ENCODE data around the gene SYT15.
"Not testable (repeated sequence)": the region's sequence is repeated elsewhere in the genome, so short reads cannot be mapped to it uniquely, and the experiment has no call there.

The SYT15 gene

DNA sequence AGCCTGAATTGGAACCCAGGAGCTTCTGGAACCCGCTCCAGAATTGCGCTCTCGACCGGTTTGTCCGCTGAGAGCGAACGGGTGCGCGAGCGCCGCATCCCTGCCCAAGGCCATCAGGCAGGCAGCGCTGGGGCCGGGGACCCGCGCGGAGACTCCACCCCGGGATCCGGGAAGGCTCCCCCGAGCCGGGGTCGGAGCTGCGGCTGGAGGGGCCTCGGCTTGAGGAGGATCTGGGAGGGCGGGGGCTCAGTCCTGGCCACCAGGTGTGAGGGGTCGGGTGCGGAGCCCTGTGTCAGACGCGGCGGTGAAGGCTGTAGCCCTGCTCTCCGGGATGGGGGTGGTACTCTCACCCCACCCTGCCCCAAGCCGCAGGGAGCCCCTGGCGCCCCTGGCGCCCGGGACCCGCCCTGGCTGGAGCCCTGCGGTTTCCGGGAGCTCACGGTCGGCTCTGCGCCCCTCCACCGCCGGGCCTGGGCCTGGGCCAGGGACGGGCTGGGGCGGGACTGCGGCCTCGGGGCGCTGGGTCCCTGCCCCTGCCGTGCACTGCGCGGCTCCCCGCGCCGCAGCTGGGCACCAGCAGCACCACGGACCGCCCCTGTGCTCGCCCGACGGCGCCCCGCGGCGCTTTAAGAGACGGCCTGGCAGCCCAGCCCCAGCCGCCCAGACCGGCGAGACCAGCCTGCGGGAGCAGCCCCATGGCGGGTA, at the start of gene SYT15:
TSS of gene SYT15 (plus strand) at position 655 of the 705 bp plus-strand sequence. CDS start at position 696, 41 bp downstream.
- not testable (repeated sequence) for DNase-seq

DNA sequence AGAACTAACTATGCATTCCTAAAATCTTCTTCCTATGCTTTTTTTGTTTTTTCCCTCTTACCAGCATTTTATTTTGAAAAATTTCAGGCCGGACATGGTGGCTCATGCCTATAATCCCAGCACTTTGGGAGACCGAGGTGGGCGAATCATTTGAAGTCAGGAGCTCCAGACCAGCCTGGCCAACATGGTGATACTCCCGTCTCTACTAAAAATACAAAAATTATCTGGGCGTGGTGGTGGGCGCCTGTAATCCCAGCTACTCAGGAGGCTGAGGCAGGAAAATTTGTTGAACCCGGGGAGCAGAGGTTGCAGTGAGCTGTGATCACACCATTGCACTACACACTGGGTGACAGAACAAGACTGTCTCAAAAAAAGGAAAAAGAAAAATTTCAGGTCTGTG, 49.2 kb upstream of the SYT15 start:
- not testable (repeated sequence) for DNase-seq

DNA sequence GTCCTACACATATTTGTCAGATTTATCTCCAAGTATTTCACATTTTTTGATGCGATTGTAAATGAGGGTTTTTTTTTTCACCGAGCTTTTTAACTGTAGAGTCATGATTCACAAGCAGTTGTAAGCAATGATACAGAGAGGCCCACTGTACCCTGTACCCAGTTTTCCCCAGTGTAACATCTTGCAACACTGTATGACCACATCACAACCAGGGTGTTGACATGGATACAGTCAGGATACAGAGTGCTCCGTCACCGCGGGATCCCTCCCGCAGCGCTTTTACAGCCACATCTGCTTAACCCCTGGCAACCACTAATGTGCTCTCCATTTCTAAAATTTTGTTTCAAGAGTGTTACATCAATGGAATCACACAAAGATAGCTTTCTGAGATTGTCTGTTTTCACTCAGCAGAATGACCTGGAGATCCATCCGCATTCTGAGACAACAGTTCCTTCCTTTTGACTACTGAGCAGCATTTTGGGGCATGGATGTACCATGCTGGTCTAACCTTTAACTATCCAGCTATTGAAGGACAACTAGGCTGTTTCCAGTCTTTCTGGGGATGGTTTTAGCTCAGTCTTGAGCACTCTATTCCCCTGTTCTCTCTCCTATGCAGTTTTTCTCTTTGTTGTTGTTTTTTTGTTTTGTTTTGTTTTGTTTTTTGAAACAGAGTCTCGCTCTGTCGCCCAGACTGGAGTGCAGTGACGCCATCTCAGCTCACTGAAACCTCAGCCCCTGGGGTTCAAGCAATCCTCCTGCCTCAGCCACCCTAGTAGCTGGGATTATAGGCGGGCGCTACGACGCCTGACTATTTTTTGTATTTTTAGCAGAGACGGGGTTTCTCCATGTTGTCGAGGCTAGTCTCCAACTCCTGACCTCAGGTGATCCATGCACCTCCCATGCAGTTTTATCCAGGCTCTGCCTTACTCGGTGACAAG, 48.4 kb upstream of the SYT15 start:
- no peak for DNase-seq

DNA sequence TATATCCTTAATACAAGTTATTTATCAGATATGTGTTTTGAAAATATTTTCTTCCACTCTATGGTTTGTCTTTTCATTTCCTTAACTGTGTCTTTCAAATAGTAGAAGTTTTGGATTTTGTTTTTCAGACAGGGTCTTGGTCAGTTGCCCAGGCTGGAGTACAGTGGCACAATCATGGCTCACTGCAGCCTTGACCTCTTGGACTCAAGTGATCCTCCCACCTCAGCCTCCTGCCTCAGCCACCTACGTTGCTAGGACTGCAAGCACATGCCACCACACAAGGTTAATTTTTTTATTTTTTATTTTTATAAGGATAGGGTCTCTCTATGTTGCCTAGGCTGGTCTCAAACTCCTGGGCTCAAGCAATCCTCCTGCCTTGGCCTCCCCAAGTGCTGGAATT, 46.7 kb upstream of the SYT15 start:
- not testable (repeated sequence) for DNase-seq

DNA sequence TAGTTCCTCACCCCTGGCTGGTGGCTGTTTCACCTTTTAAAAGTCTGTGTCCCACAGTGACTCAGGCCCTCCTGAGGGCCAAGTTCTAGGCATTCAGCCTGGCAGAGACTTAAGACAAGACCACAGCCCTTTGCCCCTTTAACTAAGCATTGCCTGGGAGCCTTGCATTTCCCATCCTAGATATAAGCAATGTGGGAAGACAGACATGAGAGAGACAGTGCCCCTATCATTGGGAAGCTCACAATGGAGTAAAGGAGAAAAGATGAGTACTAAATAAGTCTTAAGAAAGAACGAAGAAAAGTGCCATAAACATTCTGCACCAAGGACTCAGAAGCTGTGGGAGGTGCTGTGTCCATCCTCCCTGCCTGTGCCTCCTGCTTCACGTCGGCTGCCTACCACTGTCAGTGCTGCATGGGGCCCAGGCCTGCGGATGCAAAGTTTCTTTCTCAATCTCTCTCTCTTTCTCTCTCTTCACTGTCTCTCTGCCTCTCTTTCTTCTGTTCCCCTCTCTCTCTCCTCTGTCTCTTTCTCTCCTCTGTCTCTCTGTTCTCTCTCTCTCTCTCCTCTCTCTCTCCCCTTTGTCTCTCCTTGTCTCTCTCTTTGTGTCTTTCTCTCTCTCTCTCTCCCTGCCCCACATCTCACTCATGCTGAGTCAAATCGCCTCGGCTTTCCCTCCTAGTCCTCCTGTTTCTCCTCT, 44.0 kb upstream of the SYT15 start:
- DNase-seq: no peak

DNA sequence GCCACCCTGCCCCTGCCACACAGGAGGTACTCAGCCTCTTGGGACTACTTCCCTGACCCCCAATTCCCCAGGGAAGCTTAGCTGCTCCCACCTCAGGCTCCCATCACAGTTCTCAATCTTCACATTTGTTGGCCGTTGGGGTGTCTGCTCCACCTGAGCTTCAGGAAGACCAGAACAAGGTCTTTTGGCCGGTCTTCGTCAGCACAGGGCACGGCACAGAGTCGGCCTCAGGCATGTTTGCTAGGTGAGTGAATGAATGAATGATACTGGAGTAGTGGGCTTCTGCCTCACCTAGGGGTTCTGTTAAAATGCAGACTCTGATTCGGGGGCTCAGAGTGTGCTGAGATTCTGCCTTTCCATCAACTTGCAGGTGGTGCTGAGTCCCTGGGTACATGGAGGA, 42.8 kb upstream of the SYT15 start:
- no peak for DNase-seq

DNA sequence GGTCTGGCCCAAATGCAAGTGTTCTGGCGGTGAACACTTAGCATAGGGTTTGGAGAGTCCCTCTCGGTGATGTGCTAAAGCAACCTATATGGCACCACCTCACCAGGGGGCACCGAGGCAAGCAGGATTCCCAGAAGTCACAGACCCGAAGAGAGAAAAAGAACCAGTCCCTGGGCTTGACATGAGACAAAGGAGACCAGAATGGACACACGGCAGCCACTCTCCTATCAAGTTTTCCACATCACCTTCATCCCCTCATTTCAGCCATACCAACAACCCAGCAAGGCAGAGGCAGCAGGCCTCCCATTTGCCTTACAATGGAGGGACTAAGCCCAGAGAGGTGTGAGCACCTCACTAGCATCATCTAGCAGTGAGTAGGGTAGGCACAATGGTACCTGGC, 42.1 kb upstream of the SYT15 start:
- no peak for DNase-seq

DNA sequence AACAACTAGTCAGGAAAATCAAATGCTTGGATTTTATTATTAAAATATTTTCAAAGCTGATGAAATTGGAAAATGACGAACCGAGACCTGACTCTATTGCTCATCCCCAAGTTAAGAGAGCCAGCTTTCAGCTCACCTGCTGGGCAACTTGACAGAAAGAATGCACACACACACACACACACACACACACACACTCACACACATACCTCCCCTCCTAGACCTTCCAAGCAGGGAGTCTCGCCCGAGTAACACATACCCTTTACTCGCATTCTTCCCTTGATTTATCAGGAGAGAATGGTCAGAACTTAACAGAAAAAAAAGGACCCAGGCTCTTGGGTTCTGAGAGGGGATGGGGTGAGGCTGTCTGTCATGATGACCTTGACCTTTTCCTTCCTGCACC, 41.6 kb upstream of the SYT15 start:
- no peak for DNase-seq

DNA sequence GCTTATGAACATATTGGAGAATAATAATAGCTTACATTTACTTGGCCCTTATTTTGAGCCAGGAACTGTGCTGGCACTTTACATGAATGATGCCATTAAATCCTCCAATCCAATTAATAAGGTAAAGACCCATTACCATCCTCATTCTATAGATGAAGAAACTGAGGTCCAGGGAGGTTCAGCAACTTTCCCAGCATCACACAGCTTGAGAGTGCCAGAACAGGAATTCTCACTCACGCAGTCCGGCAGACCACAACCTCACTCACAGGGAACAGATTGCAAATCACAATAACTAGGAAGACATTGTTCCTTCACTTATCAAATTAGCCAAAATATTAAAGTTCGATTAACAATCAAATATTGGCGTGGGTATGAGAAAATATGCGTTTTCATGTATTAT, 40.8 kb upstream of the SYT15 start:
- DNase-seq: no peak

DNA sequence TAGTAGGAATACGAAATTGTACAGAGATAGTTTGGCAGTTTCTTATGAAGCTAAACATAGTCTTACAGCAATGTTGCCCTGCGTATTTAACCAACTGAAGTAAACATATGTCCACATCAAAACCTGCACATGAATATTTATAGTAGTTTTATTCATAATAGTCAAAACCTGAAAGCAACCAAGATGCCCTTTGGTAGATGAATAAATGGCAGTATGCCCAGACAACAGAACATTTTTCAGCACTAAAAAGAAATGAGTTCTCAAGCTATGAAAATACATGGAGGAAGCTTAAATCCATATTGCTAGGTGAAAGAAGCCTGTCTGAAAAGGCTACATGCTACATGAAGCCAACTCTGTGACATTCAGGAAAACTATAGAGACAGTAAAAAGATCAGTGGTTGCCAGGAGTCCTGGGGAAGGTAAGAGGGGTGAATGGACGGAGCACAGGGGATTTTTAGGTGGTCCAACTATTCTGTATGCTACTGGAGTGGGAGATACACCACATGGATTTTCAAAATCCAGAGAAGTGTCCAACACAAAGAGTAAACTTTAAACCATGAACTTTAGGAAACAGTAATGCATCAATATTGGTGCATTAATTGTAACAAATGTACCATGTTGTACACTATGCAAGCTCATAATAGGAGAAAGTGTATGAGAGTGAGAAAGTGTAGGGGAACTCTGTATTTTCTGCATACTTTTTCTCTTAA, 40.1 kb upstream of the SYT15 start:
- DNase-seq: no peak

DNA sequence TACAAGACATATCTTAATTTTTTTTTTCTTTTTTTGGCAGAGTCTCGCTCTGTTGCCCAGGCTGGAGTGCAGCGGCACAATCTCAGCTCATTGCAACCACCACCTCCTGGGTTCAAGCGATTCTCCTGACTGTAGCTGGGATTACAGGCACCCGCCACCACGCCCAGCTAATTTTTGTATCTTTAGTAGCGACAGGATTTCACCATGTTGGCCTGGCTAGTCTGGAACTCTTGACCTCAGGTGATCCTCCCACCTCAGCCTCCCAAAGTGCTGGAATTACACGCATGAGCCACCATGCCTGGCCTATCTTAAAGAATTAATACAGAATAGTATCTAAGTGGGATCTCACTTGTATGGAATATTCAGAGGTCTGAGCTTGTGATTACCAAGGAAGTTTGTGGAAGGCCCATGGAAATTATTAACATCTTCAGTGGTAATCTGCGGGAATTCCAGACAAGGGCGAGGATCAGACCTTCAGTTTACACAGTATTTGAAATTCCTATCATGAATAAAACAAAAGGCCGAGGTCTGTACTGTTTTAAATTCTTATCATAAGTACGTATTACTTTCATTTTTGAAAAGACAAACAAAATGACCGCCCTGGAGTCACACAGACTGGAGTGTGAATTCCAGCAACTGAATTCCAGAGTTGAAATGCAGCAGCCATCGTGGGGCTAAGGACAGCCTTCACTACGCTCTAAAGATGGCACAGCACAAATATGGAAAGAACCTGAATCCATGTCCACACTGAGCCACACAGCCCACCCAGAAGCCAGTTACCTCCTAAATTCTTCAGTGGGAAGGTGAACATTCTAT, 39.1 kb upstream of the SYT15 start:
- no peak for DNase-seq

DNA sequence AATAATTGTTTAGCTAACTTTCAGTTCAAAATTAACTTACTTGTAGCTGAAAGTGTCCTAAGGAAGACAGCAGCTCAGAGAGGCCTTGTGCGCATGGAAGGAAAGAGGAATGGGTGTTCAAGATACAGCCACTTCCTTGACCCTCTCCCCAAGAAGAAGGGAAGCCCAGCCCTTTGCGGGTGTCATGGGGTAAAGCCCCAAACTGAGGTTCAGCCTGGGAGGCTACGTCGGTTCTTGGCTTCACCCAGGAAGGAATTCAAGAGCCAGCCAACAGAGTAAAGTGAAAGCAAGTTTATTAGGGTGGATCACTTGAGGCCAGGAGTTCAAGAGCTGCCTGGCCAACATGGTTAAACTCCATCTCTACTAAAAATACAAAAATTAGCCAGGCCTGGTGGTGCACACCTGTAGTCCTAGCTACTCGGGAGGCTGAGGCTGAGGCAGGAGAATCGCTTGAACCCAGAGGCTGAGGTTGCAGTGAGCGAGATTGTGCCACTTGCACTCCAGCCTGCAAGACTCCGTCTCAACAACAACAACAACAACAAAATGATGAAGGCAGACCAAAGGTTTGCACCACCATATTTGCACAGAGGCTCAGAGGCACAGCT, 38.4 kb upstream of the SYT15 start:
- DNase-seq: no peak

DNA sequence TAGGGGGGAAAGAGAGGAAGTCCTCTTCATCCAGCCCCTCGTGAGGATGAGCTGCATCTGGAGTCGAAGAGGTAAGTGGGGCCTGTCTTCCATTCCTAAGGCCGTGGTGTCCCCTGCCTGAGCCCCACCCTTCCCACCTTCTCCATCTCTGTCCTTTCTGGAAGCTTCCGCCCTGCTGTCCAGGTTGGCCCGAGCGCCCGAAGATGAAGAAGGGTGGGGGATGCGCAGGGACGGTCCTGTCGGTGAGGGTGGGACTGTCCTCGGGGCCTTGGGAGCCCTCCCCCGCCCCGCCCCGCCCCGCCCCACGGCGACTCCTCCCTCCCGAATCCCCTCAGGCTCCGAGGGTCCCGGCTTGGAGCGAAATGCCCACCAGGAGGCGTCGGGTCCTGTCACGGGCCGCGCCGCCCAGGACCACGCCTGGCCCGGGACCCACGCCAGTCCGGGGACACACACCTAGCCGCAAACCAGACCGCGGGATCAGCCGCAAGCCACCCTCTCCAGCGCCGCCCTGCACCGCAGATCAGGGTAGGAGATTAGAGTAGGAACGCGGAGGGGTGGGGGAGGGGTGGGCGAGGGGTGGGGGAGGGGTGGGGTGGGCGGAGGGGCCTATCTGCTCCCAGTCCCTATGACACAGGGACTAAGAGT, 37.8 kb upstream of the SYT15 start:
- DNase-seq: no peak

DNA sequence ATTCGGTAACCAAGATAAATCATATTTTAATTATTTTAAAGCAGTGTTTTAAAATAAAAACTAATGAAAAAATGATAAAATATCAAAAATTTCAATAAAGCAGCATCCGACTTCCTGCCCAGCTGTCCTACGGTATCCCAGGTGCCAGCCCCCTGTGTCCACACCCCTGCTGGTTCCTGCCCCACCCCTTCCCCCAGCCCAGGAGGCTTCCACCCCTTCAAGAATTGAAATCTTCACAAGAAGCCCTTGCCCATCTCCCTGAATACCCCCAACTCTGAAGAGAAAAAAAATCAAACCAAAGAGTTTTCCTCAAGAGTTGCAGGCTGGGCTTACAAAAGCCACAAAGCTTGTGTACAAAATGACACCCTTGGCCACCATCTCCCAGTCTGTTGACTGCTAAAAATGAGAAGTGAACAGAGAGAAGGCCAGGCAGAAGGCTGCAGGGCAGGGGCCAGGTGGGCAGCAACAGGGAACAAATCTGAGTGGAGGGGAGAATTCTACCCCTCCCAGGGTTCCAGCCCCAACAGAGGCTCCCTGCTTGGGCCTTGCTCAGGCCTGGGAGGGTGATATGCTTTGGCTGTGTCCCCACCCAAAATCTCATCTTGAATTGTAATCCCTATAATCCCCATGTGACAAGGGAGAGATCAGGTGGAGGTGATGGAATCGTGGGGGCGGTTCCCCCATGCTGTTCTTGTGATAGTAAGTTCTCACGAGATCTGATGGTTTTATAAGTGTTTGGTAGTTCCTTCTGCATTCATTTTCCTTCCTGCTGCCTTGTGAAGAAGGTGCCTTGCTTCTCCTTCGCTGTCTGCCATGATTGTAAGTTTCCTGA, 37.0 kb upstream of the SYT15 start:
- DNase-seq: no peak

DNA sequence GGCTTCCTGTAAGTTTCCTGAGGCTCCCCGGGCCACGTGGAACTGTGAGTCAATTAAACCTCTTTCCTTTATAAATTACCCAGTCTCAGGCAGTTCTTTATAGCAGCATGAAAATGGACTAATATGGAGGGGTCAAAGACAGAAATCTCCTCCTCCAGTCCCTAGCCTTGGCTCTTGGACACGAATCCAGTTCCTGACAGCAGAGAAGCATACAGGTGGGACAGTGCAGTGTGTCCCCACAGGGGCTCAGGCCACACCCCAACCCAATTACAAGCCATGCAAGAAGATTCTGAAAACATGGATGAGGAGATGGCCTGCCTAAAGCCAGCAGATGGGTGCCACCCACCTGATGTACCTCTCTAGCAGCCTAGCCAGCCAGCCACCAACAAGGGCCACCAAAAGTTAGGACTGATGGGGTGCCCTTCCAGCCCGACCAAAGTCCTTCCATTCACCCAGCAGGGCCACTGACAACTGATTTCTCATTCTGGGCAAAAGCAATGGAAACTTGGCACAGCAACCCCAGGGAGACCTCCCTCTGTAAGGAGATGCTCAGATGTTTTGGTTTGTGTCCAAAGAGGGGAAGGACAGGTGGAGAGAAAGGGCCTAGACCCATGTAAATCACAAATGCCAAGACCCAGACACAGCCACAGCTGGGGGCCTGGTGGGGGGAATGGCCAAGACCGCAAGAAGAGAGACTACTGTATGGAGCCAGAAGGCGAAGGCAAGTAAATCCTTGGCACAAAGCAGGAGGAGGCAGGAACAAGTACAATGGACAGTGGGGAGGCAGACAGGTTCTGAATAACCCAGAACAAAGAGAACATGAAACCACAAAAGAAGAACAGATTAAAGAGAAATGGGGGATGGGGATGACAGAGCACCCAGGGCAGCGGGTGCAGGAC, 36.1 kb upstream of the SYT15 start:
- DNase-seq: no peak

DNA sequence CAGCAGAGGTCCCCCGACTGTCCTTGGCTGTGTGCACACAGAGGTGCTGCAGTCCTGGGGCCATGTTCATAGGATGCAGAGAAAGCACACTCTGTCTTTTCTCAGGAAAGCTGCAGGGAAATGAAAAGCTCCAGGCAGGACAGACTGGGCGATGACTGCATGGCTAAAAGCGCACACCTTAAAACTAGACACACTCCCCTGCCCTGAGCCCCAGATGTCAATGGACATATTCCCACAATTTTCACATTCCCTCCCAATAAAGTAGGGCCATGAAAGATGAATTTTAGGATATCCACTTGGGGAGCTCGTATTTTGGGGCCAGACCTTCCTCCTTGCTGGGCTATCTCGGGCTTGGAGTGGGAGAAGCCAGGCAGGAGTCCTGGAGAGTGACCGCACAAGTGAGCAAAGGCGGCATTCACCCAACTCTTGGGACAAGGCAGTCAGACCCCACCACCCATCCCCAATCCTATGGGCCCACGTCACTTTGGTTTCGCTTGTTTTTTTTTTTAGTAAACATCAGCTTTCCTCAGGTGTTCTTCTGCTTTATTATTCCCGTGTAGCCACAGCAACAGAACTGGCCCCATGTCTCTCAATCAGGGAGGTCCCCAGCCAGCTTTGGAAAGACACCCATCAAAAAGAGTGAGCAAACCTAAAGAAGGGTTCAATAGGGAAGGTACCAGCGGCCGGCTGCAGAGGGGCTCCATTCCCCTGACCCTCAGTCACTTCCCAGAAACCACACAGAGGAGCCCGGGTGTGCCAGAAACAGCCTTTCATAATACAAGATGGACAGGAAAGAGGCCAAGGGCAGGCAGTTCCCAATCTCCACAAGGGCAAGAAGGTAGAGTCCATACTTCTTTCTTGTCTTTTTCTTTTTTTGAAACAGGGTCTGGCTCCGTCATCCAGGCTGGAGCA, 35.2 kb upstream of the SYT15 start:
- DNase-seq: no peak

DNA sequence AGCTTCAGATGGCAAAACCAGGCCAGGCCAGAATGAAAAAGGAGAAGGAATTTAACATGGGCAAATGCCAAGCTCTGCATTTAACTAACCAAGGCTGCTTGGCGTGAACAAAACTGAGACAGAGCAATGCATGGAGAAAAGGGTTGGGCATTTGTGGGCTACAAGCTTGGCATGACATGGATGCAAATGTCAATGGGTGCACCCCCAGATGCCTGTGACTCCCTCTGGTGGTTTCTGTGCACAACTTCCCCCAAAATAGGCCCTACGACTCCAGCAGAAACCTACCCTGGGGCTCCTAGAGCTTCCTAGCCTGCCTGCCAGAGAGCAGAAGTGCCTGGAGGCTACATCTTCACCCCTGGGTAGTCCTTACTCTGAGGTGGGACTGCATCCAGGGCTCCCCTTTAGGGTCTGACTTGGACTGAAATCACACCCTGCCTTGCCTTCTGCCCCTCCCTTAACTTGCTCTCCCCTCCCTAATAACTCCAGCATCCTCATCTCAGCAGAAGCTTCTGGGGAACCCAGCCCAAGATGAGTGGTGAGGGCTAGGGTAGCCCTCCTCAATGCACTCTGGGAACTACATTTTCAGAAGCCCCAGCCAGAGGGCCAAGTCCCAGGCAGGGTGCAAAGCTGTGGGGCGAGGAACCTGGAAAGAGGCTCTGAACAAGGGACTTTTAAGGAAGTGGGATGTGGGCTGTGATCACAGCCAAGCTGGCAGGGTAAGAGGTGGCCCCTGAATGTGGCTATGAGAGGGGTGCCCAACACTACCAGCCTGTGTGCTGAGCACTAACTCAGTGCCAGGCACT, 33.7 kb upstream of the SYT15 start:
- DNase-seq: no peak

Data from NK-92 treated with Interleukin-12 subunit alpha and Interleukin-12 subunit beta, amount 100 ng/mL, for 24 hours (cell line).